Kidney epithelial cell (primary cell): ENCODE data around the gene MACROH2A2. TPM values are rescaled to one million over a fixed set of nuclear protein-coding genes. Genes with fewer than 3 reads are reported as not detected.
A peak's percentile ranks its signal among the peaks of the same experiment; 100 is the strongest.

Experiments
- DNase-seq: peaks from one replicate; pipeline ENCODE4 v3.0.0-alpha.2; 2010; ENCODE audit warnings: low read depth
- H3K27me3 ChIP-seq: 2 replicates; pipeline ENCODE4 v1.6.0; 2011; ENCODE audit warnings: low read length; ENCODE audit not compliant: control insufficient read depth, insufficient read depth
- H3K36me3 ChIP-seq: 2 replicates; pipeline ENCODE4 v1.5.1; 2011; ENCODE audit warnings: low read length; ENCODE audit not compliant: control insufficient read depth, insufficient read depth
- H3K4me3 ChIP-seq: 2 replicates; pipeline ENCODE4 v1.5.1; 2011; ENCODE audit warnings: low read depth, mild to moderate bottlenecking, control low read depth, low read length
- total RNA-seq: library from RNA; depleted of rRNA; stranded (reverse); fragments of >200 nt; gene quantifications from 2 replicates; pipeline ENCODE4 v1.2.3, GENCODE V29; 2015
- TF ChIP-seq, protein P1 (sequence below): IDR thresholded peaks from 2 replicates; pipeline ENCODE4 v1.5.1; 2011; ENCODE audit warnings: mild to moderate bottlenecking, moderate library complexity, low read length, control low read depth, inconsistent platforms; ENCODE audit not compliant: insufficient read depth, poor library complexity, severe bottlenecking

The MACROH2A2 gene
- total RNA-seq, 1 donor from 2014 or later = 77.9 TPM

DNA sequence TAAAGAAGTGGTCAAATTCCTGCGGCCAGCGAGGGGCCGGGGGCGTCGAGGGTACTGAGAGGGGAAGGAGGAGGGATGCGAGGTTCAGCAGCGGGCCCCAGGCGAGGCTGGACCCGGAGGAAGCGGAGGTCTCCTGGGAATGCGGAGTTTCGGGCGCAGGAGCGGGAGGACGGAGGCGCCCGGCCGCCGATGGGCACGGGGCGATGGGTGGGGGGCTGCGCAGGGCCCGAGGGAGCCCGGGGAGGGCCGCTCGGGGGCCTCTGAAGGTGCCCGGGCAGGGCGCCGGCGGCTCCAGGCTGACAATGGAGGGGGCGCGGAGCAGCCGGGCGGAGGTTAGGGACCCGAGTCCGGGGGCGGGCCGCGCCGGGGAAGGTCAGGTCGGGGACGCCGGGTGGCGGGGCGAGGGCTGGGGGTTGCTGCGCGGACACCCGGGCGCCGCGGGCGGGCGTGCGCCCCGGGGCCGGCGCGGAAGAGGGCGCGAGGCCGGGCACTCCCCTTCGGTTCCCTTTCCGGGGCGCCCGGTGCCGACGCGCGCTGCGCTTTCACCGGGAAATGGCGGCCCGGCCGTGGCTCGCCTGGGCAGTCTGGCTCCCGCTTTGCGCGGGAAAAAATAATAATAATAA lies 683 bp downstream of the MACROH2A2 start:
- TF ChIP-seq, protein P1, sequence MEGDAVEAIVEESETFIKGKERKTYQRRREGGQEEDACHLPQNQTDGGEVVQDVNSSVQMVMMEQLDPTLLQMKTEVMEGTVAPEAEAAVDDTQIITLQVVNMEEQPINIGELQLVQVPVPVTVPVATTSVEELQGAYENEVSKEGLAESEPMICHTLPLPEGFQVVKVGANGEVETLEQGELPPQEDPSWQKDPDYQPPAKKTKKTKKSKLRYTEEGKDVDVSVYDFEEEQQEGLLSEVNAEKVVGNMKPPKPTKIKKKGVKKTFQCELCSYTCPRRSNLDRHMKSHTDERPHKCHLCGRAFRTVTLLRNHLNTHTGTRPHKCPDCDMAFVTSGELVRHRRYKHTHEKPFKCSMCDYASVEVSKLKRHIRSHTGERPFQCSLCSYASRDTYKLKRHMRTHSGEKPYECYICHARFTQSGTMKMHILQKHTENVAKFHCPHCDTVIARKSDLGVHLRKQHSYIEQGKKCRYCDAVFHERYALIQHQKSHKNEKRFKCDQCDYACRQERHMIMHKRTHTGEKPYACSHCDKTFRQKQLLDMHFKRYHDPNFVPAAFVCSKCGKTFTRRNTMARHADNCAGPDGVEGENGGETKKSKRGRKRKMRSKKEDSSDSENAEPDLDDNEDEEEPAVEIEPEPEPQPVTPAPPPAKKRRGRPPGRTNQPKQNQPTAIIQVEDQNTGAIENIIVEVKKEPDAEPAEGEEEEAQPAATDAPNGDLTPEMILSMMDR = no peak
- Histone ChIP-seq H3K36me3 (no peaks in the 10 kb centered on the region), H3K27me3 (no peaks in the 10 kb centered on the region), H3K4me3 (peak overlapping the region; percentile 58)
- no peak for DNase-seq

DNA sequence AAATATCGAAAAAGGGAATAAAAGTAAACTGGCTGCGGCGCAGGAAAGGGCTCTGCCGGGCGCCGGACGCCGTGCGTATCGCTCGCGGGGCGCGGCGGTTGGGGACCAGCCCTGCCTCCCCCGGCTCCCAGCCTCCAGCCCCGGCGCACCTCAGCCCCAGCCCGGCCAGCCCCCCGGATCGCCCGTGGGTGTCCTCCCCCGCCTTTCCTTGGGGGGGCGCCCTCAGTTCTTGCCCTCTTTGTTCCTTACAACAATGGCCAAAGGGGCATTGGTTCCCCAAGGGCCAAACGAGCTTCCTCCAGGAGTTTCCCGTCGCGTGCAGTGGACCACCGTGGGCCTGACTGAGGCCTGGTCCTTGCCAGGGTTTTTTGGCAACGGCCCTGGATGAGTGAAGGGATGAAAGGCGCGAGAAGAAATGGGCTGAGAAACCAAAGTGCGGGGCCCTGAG lies 1.2 kb downstream of the MACROH2A2 start:
- Histone ChIP-seq H3K27me3 (no peaks in the 10 kb centered on the region), H3K36me3 (no peaks in the 10 kb centered on the region), H3K4me3 (peak overlapping the region; percentile 58)
- no peak for DNase-seq
- TF ChIP-seq, protein P1 = peak; percentile 51

DNA sequence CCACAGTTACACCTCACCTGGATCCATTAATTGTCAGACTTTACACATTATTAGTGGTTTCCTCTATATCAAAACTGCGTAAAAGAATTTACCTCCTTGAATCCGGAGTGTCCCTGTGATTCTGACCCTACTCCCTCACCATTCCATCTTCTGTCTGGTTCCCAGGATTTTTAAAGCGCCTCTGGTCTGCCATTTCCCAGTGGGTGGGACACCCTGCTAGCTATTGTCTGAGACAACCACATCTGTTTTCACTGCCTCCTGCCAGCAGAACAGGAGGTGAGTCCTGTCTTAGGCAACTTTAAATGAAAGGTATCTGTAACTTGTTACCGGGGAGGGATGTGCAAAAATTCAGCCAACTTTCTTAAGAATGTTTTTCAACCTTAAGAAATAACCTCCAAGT lies 2.3 kb downstream of the MACROH2A2 start:
- no peaks in the 10 kb centered on the region for H3K36me3 ChIP-seq
- TF ChIP-seq, protein P1 = no peak
- no peak overlapping the region for H3K4me3 ChIP-seq
- H3K27me3 ChIP-seq = no peaks in the 10 kb centered on the region
- DNase-seq = no peak

DNA sequence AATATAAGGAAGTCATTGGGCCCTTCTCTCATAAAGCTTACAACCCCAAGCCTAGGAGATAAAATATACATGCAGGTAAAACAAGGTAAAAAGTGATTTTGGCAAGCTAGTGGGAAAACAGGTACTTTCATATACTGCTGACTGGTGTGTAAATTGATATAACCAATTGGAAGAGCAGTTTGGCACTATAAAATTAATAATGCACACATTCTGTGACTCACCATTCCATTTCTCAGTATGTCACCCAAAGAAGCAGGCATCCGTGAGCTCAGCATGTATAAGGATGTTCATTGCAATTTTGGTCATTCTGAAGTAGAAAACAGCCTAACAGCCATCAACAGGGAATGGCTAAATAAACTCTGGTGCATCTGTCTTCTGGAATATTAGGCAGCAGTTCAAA lies 2.9 kb downstream of the MACROH2A2 start:
- Histone ChIP-seq H3K4me3 (no peak overlapping the region), H3K36me3 (no peaks in the 10 kb centered on the region), H3K27me3 (no peaks in the 10 kb centered on the region)
- no peak for DNase-seq
- TF ChIP-seq, protein P1 = no peak

DNA sequence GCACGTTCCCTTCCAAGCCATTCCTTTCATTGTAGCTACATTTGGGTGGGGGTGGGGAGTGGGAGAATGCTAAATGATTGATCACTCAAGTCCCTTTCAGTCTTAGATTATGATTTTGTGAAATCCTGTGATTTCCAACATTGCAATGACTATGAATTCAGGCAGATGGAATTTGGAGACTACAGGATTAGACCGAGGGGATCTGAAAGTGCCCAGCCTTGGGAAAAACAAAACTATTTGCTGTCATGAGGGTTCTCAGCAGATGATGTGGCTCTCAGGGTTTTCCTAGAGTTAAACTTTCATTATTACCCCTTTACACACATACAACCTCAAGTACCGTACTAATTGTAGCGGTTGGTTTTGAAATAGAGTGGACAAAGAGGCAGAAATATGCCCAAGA lies 4.7 kb downstream of the MACROH2A2 start:
- no peak for DNase-seq
- H3K27me3 ChIP-seq = no peaks in the 10 kb centered on the region
- TF ChIP-seq, protein P1 = no peak
- H3K4me3 ChIP-seq = no peak overlapping the region
- no peaks in the 10 kb centered on the region for H3K36me3 ChIP-seq

DNA sequence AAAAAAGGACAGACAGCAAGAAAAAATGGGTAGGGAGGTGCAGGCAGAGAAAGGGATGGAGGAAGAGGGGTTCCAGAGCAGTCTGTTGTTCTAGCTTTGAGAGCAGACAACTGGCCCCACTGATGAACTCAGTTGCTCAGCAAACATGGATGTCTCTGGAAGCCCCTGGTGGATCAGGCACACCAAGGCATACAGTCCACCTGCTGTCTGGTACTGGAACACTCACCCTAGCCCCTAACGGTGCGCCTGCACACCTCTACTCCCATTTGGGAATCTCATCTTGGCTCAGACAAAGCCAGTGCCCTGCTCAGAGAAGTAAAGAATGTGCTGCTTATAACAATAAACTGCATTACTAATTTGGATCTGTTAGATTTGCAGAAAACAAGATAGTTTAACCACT lies 7.7 kb downstream of the MACROH2A2 start:
- no peak overlapping the region for H3K4me3 ChIP-seq
- DNase-seq = no peak
- no peaks in the 10 kb centered on the region for H3K27me3 ChIP-seq
- TF ChIP-seq, protein P1 = no peak
- no peaks in the 10 kb centered on the region for H3K36me3 ChIP-seq
